Measurements from ENCODE around the gene SLC15A1.

The SLC15A1 gene

DNA sequence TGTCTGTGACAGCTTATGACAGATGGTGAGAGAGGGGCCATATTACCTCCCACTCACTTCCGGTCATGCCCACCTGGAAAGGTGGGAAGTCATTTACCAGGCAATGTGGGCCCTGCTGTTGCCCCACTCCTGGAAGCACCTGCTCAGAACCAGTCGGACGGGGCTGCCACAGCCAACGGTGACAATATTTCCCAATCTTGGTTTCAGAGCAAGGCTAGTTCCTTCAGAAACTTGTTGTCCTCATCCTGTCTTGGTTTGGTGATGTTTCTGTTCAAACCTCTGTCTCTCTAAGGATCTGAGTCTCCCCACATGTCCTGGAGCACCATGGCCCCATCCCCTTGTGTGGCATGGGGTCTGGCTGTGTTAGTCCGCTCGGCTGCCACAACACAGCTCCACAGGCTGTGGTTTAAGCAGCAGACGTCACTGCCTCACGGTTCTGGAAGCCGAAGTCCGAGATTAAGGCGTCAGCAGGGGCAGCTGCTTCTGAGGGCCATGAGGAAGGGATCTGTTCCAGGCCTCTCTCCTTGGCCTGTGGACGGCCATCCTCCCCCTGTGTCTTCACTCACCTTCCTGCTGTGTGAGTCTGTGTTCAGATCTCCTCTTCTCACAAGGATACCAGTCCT lies 31.5 kb upstream of the SLC15A1 start:
- intact Hi-C loops (cut with DNase I): no loop called here

DNA sequence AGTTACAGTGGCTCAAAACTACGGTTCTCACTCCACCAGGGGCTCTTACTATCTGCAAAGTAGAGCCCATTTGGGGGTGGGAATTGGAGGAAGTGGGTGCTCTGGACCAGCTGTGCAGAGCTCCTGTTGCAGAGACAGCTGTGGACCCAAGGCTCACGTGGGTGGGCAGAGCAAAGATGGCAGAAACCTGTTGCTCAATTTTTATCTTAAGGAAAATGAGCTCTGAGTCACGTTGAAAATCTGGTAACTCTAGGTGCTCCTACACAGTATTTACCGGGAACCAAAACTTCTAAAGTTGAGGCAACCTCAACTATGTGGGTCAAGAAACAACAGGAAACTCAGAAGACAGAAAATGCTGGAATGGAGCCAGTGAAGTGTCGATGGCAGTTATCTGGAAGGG lies 30.2 kb upstream of the SLC15A1 start:
- intact Hi-C loops (cut with DNase I): no loop called here
- no peak for DNase-seq

More for the DNA sequence above, 31.5 kb upstream of the SLC15A1 start:
- DNase-seq: no peak

DNA sequence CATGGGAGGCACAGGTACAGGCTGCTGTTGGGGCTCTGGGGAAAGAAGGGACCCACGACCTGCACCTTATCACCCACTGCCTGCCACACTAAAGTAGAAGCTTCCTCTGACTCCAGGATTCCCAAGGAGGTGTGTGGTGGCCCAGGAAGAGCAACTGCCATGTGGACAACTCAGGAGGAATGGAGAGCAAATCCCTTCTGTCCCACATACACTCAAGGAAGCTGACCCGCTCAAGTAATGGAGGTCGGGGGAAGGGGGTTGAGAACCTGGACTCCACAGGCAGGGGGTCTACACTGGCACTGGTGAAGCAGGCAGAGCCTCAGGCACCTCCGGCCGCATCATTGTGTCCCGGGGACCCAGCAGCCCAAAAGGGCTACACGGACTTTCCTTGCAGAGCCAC lies 29.4 kb upstream of the SLC15A1 start:
- intact Hi-C loops (cut with DNase I): no loop called here
- DNase-seq: no peak

DNA sequence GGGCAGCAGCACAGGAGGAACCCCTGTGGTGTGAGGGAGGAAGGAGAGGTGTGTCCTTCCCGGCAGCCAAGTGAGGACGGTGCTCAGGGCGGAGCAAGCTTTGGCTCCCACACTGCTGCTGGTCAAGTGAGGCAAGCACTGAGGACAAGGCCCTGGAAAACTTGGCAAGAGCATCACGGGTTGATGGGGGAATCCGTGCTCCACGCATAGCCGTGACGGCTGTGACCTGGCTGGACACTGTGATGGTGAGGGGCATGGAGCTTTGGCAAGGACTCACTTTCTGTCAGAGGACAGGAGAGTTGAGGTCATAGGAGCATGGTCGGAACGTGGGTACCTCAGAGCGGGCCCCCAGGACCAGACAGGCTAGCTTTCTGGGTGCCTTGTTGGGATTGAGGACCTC lies 29.0 kb upstream of the SLC15A1 start:
- DNase-seq: no peak
- intact Hi-C loops (cut with DNase I): no loop called here

DNA sequence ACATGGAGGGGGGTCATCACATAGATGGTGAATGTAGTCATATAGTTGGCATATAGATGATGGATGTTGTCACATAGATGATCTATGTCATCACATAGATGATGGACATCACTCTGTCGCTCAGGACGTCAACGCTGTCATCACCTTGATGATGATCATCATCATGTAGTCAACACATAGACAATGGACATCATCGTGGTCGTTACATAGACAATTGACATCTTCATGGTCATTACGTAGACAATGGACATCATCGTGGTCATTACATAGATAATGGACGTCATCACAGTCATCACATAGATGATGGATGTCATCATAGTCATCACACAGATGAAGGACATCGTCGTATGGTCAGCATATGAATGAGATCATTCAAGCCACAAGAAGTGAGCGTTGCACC lies 28.6 kb upstream of the SLC15A1 start:
- intact Hi-C loops (cut with DNase I): no loop called here
- no peak for DNase-seq

DNA sequence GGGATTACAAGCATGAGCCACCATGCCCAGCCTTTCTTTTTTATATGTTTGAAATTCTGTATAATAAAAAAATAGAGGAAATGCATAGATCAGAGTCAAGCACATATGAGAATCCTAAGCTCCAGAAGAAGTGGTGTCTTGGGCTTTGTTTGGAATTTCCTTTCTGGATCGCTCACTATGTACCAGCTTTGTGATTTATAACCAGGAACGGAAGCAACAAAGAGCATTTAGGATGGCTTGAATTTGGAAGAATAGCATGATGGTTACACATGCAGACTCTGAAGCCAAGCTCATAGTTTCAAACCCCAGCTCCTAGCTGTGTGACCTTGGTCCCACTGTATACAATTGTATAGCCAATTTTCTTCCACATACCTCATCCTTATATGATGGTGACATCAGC lies 28.0 kb upstream of the SLC15A1 start:
- no peak for DNase-seq
- intact Hi-C loops (cut with DNase I): no loop called here

DNA sequence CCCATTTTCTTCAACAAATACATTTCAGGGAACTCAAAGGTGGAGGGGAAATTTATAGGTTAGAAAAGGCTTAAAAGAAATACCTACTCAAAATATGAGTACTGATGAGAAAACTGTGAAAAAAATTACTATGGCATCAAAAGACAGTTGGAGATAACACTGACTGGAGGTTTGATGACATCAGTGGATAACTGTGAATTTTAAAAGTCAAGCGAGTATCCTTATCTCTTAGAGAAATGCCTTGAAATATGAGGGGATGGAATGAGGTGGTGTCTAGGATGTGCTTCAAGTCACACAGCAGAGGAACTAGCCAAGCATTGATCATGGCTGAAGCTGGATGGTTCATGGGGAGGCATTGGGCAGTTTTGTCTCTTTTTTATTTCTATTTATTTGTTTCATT lies 27.2 kb upstream of the SLC15A1 start:
- intact Hi-C loops (cut with DNase I): no loop called here
- no peak for DNase-seq

DNA sequence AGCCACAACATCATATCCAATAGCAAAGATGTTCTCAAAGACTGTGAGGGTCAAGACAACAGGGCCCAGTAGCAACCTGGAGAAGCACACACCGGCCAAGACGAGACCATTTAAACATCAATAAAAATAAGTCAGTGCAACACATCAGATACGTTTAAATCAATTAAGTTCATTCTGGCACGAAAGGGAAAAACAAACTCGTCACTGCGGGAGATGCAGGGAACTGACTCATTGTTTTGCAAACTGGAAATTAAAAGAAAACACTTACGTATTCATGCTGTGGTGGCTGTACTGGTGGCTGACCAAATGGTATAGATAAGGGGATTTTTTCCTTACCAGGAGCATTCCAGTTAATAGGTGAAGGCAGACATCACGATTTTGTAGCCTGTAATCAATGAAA lies 26.3 kb upstream of the SLC15A1 start:
- DNase-seq: no peak
- intact Hi-C loops (cut with DNase I): no loop called here

DNA sequence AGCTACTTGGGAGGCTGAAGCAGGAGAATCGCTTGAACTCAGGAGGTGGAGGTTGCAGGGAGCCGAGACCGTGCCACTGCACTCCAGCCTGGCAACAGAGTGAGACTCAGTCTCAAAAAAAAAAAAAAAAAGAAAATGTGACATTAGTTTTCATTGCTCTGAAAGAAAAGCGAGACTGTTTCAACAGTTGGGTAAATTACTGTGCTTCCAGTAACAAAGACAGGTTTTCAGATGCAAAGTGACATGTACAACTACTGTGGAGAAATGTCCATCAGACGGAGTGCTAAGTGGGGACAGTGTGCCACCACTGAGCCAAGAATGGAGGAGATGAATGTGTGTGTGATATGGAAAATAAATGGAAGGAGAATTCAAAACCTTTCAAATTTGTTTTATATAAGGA lies 24.2 kb upstream of the SLC15A1 start:
- intact Hi-C loops (cut with DNase I): no loop called here
- DNase-seq: no peak

DNA sequence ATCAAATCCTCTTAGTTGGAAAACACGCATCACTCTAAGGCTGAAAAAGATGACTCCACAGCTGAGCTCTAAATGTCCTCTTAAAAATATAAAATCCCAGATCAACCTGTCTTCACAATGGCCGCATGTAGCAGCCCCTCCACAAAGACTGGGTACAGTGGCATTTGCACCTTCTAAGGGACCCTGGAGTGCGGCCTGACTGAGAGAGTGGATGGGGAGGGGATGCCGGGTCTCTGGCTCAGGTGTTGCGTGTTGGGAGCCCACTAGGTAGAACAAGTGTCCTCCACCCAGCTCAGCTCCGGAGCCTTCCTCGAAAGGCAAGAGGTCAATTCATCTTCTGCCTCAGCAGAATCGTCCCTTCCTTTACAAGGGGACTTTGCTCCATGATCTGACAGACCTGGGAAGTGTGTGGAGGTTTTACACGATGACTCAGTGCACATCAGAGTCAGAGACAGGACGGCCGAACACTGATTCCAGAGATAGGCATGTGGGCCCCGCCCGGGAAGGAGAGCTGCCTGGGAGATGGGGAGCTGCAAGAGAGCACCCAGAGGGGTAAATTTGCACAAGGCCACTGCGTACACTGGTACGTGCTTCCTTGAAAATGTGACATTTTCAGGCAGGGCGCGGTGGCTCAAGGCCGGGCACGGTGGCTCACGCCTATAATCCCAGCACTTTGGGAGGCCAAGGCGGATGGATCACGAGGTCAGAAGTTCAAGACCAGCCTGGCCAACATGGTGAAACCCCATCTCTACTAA lies 23.5 kb upstream of the SLC15A1 start:
- DNase-seq: no peak
- intact Hi-C loops (cut with DNase I): no loop called here

DNA sequence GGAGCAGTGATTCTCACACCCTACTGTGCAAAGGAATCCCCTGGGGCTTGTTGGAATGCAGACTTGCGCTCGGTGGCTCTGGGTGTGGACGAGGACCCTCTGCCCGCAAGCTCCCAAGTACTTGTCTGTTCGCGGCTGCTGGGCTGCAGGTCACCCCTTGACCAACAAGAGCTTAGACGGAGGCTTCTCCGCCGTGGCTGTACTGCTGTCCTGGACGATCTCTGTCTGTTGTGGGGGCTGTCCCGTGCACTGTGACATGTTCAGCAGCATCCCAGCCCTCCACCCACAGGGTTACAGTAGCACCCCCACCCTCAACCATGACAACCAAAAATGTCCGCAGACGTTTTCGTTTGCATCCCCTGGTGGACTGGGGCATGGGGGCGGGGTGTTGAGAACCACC lies 22.9 kb upstream of the SLC15A1 start:
- no peak for DNase-seq
- intact Hi-C loops (cut with DNase I): no loop called here

DNA sequence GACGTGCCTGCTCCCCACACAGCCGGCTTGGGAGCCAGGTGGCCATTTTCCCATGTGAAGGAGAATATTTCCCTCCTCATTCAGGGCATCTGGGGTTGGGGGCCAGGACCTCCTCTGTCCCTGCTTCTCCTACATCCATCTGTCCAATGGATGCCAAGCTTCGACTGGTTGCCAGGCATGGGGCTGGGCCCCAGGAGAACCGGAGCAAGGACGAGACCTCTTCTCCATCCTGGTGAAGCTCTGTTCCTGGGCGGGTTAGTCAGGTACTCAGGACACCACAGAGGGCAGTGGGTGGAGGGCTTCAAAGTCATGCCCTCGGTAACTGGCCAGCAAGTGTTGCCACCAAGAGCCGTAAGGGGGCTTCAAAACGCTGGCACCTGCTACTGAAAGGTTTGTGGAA lies 22.3 kb upstream of the SLC15A1 start:
- intact Hi-C loops (cut with DNase I): no loop called here
- no peak for DNase-seq

DNA sequence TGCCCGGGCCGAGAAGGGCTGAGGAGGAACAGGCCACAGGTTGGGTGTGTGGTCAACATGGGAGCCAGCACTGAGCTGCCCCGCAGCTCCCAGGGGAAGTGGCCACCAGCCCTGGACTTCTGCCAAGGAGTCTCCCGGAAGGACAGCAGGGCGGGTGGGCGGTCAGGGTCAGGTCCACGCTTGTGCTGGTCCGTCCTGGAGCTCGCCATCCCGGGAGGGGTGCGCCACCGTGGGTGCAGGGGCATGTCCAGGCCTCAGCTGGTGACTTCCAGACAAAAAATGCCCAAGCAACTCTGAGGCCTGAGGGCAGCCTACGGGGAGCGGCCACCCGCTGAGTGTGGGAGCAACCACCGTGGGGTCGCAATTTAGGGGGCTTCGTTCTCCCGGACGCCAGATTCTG lies 21.4 kb upstream of the SLC15A1 start:
- DNase-seq: no peak
- intact Hi-C loops (cut with DNase I): no loop called here

DNA sequence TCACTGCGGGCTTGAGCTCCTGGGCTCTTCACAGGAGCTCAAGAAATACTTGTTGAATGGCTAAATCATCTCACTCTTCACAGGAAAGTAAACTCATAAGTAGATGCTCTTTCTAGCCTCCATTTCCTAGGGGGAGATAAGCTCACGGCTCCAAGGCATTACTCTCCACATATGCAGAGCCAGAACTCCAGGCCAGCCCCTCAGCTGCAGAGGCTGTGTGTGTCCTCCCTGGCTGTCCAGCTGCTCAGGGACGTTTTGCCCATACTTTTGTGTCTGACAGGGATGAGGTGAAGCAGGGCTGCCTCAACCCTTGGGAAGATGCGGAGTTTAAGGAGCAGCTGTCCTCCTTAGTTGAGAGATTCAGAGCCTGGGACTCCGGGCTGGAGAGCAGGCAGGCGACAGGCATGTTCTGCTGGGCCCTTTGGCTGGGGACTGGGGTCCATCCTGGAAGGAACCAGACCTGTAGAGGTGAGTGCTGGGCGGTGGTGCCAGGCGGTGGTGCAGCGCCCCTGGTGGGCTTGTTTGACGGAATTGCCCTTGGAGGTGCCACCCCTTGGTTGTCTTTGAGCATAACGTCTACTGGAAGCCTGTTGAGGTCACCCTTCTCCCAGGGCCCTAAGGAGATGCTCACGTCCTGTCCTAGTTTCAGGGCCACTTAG lies 20.5 kb upstream of the SLC15A1 start:
- intact Hi-C loops (cut with DNase I): no loop called here
- DNase-seq: no peak

DNA sequence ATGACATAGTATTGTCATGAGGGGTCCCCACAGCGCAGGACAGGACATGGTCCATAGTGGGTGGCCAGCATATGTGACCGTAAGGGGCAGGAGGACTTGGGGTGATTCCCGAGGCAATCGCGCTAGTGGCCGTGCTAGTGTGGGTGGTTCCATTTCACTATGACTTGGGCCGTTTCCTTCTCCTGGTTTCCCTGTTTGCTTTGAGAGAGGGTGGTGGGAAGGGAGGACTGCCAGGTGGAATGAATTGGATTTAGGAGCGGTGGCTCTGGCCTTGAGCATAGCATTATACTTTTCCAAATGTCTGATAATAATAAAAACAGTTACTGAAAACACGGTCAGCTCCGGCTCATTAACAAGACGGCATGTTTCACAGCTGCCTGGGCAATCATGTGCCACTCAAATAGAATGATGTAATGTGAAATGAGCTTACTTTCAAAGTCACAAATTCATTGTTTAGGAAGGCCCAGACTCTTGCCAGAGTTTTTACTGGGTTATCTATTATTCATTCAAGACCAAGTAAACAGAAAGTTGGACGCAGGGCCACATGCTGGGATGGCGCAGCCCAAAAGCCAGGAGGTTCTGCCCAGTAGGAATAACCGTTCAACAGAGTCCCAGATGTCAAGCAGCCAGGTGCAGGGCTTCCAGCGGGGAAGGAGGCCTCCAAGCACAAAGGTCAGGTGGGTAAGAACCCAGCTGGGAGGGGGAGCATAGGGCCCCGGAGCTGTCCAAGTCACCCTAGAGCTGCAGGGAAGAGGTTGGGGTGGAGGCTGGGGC lies 19.6 kb upstream of the SLC15A1 start:
- intact Hi-C loops (cut with DNase I): no loop called here
- DNase-seq: no peak

DNA sequence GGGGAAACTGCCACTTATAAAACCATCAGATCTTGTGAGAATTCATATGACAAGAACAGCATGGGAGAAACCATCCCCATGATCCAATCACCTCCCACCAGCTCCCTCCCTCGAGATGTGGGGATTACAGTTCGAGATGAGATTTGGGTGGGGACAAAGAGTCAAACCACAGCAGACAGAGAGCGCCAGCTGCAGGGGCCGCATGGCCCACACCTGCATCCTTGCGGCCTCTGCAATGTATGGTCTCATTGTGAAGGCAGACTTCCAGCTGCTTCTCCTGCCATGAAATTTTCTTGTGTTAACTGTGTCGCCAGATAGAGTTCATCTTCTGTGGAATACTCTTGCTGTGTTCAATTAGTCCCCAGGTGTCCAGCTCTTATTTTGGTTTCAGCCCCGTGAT lies 17.3 kb upstream of the SLC15A1 start:
- DNase-seq: no peak
- intact Hi-C loops (cut with DNase I): no loop called here

DNA sequence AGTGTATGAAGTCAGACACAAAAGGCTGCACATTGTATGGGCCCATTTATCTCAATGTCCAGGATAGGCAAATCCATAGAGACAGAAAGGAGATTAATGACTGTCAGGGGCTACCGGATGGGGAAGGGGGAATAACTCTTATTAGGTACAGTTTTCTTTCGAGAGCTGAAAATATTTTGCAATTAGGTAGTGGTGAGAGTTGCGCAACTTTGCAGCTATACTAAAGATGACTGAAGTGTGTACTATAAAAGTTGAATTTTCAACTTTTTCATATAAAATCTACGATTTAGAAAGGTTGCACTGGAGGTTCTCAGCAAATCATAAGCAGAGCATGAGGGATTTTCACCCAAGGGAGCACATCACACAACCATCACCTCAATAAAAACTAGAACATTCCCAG lies 16.1 kb upstream of the SLC15A1 start:
- no peak for DNase-seq
- intact Hi-C loops (cut with DNase I): no loop called here

DNA sequence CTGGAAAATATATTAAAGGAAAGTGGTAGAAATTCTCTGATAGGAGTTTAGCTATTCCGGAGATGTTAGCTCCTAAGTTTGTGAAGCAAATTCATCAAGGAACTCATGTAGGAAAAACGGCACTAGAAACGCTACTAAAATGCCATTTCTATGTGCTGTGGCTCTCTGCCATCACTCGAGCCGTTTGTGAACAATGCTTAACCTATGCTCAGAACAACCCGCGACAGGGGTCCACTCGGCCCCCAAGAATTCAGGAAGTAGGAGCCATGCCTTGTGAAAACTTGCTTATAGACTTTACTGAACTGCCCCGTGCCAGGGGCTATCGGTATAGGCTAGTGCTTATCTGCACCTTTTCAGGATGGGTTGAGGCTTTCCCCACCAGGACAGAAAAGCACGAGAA lies 14.2 kb upstream of the SLC15A1 start:
- no peak for DNase-seq
- intact Hi-C loops (cut with DNase I): no loop called here

DNA sequence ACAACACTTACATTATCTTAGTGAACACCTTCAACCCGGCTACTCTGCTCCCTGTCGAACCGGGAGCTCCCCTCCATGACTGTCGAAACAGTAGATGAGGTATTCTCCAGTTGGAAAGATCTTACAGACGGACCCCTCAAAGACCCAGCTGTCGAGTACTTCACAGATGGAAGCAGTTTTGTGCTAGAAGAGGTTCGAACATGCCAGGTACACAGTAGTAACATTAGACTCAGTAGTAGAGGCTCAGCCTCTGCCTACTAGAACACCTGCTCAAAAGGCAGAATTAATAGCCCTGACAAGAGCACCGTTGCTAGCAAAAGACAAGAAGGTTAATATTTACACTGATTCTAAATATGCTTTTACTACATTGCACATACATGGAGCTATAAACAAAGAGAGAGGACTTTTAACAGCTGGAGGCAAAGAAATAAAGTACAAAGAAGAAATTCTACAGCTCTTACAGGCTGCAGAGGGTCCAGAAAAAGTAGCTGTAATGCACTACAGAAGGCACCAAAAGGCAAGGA lies 13.6 kb upstream of the SLC15A1 start:
- no peak for DNase-seq
- intact Hi-C loops (cut with DNase I): no loop called here

Measured in head of caudate nucleus (tissue), 42 donors.